Measurements from ENCODE around the gene CELF4.

- TF ChIP-seq CTCF (IDR thresholded peaks at IDR 0.05; ENCODE audit: insufficient read depth, low read length) (no peak), GABPA (IDR thresholded peaks at IDR 0.05; ENCODE audit: low read depth) (no peak)
These were observed 230.8 kb downstream of the CELF4 start for GRCh38 chr18:37334631-37335408.
